Right lobe of liver (tissue), 4 donors: Measurements from ENCODE around the gene PARVA.

Source experiments
- POLR2A ChIP-seq: fragments of 450-650 bp; IDR thresholded peaks from one replicate; pipeline ENCODE4 v1.6.1; 2017; ENCODE audit warnings: antibody characterized with exemption, mild to moderate bottlenecking
- TF ChIP-seq, protein P1 (sequence below), 4 donors: fragments of 200-600 bp in 3 of 4; fragments of 450-650 bp in 1 of 4; IDR thresholded peaks; one replicate each; pipeline versions ENCODE4 v1.5.1 to v1.8.0; 2016 to 2022; ENCODE audit warnings: antibody characterized with exemption in 4 of 4, mild to moderate bottlenecking in 2 of 4
- donor health status: DM: no; HTN: no; CAD: no.
- donor health status: DM: no; HTN: no; CAD: no.
- donor health status: DM: no; HTN: yes; CAD: no.

- TF ChIP-seq POLR2A = no peak
- TF ChIP-seq, protein P1, sequence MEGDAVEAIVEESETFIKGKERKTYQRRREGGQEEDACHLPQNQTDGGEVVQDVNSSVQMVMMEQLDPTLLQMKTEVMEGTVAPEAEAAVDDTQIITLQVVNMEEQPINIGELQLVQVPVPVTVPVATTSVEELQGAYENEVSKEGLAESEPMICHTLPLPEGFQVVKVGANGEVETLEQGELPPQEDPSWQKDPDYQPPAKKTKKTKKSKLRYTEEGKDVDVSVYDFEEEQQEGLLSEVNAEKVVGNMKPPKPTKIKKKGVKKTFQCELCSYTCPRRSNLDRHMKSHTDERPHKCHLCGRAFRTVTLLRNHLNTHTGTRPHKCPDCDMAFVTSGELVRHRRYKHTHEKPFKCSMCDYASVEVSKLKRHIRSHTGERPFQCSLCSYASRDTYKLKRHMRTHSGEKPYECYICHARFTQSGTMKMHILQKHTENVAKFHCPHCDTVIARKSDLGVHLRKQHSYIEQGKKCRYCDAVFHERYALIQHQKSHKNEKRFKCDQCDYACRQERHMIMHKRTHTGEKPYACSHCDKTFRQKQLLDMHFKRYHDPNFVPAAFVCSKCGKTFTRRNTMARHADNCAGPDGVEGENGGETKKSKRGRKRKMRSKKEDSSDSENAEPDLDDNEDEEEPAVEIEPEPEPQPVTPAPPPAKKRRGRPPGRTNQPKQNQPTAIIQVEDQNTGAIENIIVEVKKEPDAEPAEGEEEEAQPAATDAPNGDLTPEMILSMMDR (IDR thresholded peaks at IDR 0.05) = no peak
These were observed 155.2 kb downstream of the PARVA start for GRCh38 chr11:12532580-12532979.
